SK-N-SH treated with all-trans-retinoic acid at 6 μM for 48 hours (cell line): ENCODE data around the gene XPOT.

Source experiments
- ATAC-seq: fragments of 200-7000 bp; cut with Tn5 transposase; 3 replicates; pipeline ENCODE4 v1.9.1; 2020; ENCODE audit warnings: mild to moderate bottlenecking, moderate library complexity
- ARNTL ChIP-seq: fragments of 450-650 bp; formaldehyde crosslinking; IDR thresholded peaks from 2 replicates; pipeline ENCODE4 v1.5.0; 2020; ENCODE audit warnings: low read depth, mild to moderate bottlenecking, moderate library complexity, borderline replicate concordance
- BACH2 ChIP-seq: fragments of 250-450 bp; sonication (Bioruptor Pico); IDR thresholded peaks from 2 replicates; pipeline ENCODE4 v1.9.0; 2021; ENCODE audit warnings: mild to moderate bottlenecking, borderline replicate concordance
- CSDC2 ChIP-seq: fragments of 250-450 bp; sonication (Bioruptor Pico); IDR thresholded peaks from 2 replicates; pipeline ENCODE4 v1.5.0; 2020; ENCODE audit warnings: mild to moderate bottlenecking, moderate library complexity
- ESRRG ChIP-seq: fragments of 250-450 bp; sonication (Bioruptor Pico); IDR thresholded peaks from 2 replicates; pipeline ENCODE4 v1.6.1; 2021; ENCODE audit warnings: mild to moderate bottlenecking
- GLIS3 ChIP-seq: fragments of 250-450 bp; sonication (Bioruptor Pico); IDR thresholded peaks from 2 replicates; pipeline ENCODE4 v1.5.0; 2020; ENCODE audit warnings: mild to moderate bottlenecking, moderate library complexity
- ISL1 ChIP-seq: fragments of 250-450 bp; sonication (Bioruptor Pico); IDR thresholded peaks from 2 replicates; pipeline ENCODE4 v2.1.2; 2022; ENCODE audit warnings: mild to moderate bottlenecking, moderate library complexity
- OSR1 ChIP-seq: fragments of 250-450 bp; sonication (Bioruptor Pico); IDR thresholded peaks from 2 replicates; pipeline ENCODE4 v1.8.0; 2022; ENCODE audit warnings: moderate library complexity, mild to moderate bottlenecking, inconsistent platforms
- PPARA ChIP-seq: fragments of 250-450 bp; sonication (Bioruptor Pico); IDR thresholded peaks from 2 replicates; pipeline ENCODE4 v1.5.0; 2020; ENCODE audit warnings: mild to moderate bottlenecking, borderline replicate concordance
- RARB ChIP-seq: fragments of 250-450 bp; sonication (Bioruptor Pico); IDR thresholded peaks from 2 replicates; pipeline ENCODE4 v1.8.0; 2021; ENCODE audit warnings: mild to moderate bottlenecking, moderate library complexity
- SNAI2 ChIP-seq: fragments of 250-450 bp; sonication (Bioruptor Pico); IDR thresholded peaks from 2 replicates; pipeline ENCODE4 v1.5.0; 2020; ENCODE audit warnings: mild to moderate bottlenecking, moderate library complexity
- TCF4 ChIP-seq: fragments of 250-450 bp; sonication (Bioruptor Pico); IDR thresholded peaks from 2 replicates; pipeline ENCODE4 v1.8.0; 2021; ENCODE audit warnings: mild to moderate bottlenecking, moderate library complexity, borderline replicate concordance
- TOX ChIP-seq: fragments of 250-450 bp; sonication (Bioruptor Pico); IDR thresholded peaks from 2 replicates; pipeline ENCODE4 v1.8.0; 2021; ENCODE audit warnings: mild to moderate bottlenecking, moderate library complexity, borderline replicate concordance
- ZC3H10 ChIP-seq: fragments of 250-450 bp; sonication (Bioruptor Pico); IDR thresholded peaks from 2 replicates; pipeline ENCODE4 v1.5.1; 2021; ENCODE audit warnings: mild to moderate bottlenecking, moderate library complexity
- ZFP3 ChIP-seq: fragments of 250-450 bp; sonication (Bioruptor Pico); IDR thresholded peaks from 2 replicates; pipeline ENCODE4 v1.5.0; 2020; ENCODE audit warnings: mild to moderate bottlenecking, moderate library complexity
- ZFP30 ChIP-seq: fragments of 450-650 bp; formaldehyde crosslinking; IDR thresholded peaks from 2 replicates; pipeline ENCODE4 v1.5.0; 2022; ENCODE audit warnings: mild to moderate bottlenecking, moderate library complexity
- ZNF70 ChIP-seq: fragments of 450-650 bp; formaldehyde crosslinking; IDR thresholded peaks from 2 replicates; pipeline ENCODE4 v1.5.0; 2020; ENCODE audit warnings: mild to moderate bottlenecking, moderate library complexity
- ZNF8 ChIP-seq: fragments of 450-650 bp; formaldehyde crosslinking; IDR thresholded peaks from 2 replicates; pipeline ENCODE4 v1.5.0; 2020; ENCODE audit warnings: mild to moderate bottlenecking, moderate library complexity
- TF ChIP-seq, protein P1 (sequence below): fragments of 250-450 bp; sonication (Bioruptor Pico); IDR thresholded peaks from 2 replicates; pipeline ENCODE4 v1.5.1; 2020; ENCODE audit warnings: low read depth, mild to moderate bottlenecking, moderate library complexity
- TF ChIP-seq, protein P2 (sequence below): fragments of 250-450 bp; sonication (Bioruptor Pico); IDR thresholded peaks from 2 replicates; pipeline ENCODE4 v1.8.0; 2020; ENCODE audit warnings: mild to moderate bottlenecking, moderate library complexity, borderline replicate concordance
- TF ChIP-seq, protein P3 (sequence below): fragments of 250-450 bp; sonication (Bioruptor Pico); IDR thresholded peaks from 2 replicates; pipeline ENCODE4 v1.5.0; 2020; ENCODE audit warnings: mild to moderate bottlenecking, moderate library complexity
- TF ChIP-seq, protein P4 (sequence below): fragments of 250-450 bp; sonication (Bioruptor Pico); IDR thresholded peaks from 2 replicates; pipeline ENCODE4 v1.8.0; 2021; ENCODE audit warnings: low read depth, mild to moderate bottlenecking, moderate library complexity, borderline replicate concordance
- TF ChIP-seq, protein P5 (sequence below): fragments of 250-450 bp; sonication (Bioruptor Pico); IDR thresholded peaks from 2 replicates; pipeline ENCODE4 v1.5.1; 2021; ENCODE audit warnings: mild to moderate bottlenecking, moderate library complexity

XPOT gene

DNA sequence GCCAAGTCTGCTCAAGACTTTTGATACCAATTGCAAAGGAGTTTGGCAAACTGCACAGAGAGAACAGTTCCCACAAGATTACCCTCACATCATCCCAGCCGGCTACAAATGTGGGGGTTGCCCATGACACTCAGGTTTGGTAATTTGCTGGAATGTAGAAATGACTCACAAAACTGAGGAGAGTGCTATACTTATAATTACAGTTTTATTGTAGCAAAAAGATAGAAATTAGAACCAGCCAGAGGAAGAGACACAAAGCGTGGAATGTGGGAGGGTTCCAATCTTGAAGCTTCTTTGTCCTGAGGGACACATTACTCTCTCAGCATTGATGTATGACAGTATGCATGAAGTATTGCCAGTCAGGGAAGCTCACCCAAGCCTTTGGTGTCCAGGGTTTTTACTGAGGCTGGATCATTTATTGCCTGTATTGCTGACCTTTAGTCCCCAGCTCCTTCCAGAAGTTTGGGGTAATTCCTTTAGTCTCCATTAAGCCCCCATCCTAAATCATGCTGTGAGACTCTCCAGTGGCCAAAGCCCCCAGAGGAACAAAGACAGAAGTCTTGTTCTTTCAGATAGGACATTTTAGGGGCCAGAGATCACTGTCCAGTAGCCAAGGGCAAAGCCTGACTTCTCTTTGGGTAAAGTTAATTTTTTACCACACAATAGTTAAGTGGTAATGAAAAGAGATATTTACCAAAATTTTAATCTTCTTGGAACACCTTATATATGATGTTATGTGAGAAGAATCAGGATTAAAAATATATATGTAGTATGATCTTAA lies 57.6 kb downstream of the XPOT start:
- peak; percentile 75 for ATAC-seq
- no peak for TF ChIP-seq ZFP30 (CRISPR knock-in tag)
- no peak for TF ChIP-seq ZFP3 (CRISPR knock-in tag)
- no peak for TF ChIP-seq ARNTL (CRISPR knock-in tag)
- TF ChIP-seq, protein P1, sequence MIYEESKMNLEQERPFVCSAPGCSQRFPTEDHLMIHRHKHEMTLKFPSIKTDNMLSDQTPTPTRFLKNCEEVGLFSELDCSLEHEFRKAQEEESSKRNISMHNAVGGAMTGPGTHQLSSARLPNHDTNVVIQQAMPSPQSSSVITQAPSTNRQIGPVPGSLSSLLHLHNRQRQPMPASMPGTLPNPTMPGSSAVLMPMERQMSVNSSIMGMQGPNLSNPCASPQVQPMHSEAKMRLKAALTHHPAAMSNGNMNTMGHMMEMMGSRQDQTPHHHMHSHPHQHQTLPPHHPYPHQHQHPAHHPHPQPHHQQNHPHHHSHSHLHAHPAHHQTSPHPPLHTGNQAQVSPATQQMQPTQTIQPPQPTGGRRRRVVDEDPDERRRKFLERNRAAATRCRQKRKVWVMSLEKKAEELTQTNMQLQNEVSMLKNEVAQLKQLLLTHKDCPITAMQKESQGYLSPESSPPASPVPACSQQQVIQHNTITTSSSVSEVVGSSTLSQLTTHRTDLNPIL (CRISPR knock-in tag): no peak
- TF ChIP-seq GLIS3 (CRISPR knock-in tag): no peak
- TF ChIP-seq SNAI2 (CRISPR knock-in tag): no peak
- TF ChIP-seq BACH2: no peak
- TF ChIP-seq TOX (CRISPR knock-in tag): no peak
- no peak for TF ChIP-seq OSR1
- TF ChIP-seq, all 23 proteins: peak for 0

DNA sequence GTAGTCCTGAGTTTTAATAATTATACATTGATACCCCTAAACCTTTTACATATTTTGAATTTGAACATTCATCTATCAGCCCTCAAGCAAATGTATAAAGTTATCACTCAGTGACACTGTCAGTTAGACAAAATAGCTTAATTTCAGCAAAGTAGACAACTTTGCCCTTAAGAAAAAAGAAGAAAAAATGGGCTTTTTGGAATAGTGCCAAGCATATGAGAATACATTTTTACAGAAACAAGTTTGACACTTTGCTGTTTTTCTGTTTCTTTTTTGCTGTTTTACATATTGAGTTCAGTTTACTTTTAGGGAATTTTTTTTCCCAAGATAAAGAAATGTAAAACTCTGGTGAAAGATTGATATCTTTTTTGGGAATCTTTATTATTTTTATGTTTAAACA lies 62.0 kb downstream of the XPOT start:
- ATAC-seq: no peak
- TF ChIP-seq ARNTL (CRISPR knock-in tag): no peak
- no peak for TF ChIP-seq ZC3H10 (CRISPR knock-in tag)
- TF ChIP-seq TCF4 (CRISPR knock-in tag): no peak
- TF ChIP-seq BACH2: no peak
- no peak for TF ChIP-seq CSDC2
- no peak for TF ChIP-seq SNAI2 (CRISPR knock-in tag)

DNA sequence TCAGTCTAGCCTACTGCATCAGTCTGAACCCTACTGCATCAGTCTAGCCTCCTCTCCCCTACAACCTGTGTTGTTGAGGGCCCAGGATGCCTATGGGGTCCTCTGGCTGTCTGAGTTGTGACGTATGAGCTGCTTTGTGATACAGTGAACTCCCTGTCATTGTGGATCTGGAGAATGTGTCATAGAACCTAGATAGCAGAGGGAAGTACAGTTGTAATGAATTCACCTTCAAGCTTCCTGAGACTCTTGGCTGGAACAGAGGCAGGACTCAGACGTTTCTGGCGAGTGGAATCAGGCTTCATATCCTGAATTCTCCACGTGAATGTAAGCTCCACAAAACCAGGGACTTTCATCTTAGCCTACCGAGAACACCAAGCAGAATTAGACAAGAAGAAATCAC lies 64.8 kb downstream of the XPOT start:
- TF ChIP-seq PPARA (CRISPR knock-in tag) (no peak), TOX (CRISPR knock-in tag) (no peak), SNAI2 (CRISPR knock-in tag) (no peak), CSDC2 (no peak), ZNF8 (CRISPR knock-in tag) (no peak), OSR1 (no peak), ISL1 (CRISPR knock-in tag) (no peak), ARNTL (CRISPR knock-in tag) (no peak), ZNF70 (CRISPR knock-in tag) (no peak), RARB (CRISPR knock-in tag) (no peak), ESRRG (no peak), ZFP30 (CRISPR knock-in tag) (no peak)
- TF ChIP-seq, protein P2, sequence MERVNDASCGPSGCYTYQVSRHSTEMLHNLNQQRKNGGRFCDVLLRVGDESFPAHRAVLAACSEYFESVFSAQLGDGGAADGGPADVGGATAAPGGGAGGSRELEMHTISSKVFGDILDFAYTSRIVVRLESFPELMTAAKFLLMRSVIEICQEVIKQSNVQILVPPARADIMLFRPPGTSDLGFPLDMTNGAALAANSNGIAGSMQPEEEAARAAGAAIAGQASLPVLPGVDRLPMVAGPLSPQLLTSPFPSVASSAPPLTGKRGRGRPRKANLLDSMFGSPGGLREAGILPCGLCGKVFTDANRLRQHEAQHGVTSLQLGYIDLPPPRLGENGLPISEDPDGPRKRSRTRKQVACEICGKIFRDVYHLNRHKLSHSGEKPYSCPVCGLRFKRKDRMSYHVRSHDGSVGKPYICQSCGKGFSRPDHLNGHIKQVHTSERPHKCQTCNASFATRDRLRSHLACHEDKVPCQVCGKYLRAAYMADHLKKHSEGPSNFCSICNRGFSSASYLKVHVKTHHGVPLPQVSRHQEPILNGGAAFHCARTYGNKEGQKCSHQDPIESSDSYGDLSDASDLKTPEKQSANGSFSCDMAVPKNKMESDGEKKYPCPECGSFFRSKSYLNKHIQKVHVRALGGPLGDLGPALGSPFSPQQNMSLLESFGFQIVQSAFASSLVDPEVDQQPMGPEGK (CRISPR knock-in tag): no peak
- TF ChIP-seq, protein P1 (CRISPR knock-in tag): no peak
- TF ChIP-seq, protein P3, sequence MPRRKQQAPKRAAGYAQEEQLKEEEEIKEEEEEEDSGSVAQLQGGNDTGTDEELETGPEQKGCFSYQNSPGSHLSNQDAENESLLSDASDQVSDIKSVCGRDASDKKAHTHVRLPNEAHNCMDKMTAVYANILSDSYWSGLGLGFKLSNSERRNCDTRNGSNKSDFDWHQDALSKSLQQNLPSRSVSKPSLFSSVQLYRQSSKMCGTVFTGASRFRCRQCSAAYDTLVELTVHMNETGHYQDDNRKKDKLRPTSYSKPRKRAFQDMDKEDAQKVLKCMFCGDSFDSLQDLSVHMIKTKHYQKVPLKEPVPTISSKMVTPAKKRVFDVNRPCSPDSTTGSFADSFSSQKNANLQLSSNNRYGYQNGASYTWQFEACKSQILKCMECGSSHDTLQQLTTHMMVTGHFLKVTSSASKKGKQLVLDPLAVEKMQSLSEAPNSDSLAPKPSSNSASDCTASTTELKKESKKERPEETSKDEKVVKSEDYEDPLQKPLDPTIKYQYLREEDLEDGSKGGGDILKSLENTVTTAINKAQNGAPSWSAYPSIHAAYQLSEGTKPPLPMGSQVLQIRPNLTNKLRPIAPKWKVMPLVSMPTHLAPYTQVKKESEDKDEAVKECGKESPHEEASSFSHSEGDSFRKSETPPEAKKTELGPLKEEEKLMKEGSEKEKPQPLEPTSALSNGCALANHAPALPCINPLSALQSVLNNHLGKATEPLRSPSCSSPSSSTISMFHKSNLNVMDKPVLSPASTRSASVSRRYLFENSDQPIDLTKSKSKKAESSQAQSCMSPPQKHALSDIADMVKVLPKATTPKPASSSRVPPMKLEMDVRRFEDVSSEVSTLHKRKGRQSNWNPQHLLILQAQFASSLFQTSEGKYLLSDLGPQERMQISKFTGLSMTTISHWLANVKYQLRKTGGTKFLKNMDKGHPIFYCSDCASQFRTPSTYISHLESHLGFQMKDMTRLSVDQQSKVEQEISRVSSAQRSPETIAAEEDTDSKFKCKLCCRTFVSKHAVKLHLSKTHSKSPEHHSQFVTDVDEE (CRISPR knock-in tag): no peak
- TF ChIP-seq, protein P4, sequence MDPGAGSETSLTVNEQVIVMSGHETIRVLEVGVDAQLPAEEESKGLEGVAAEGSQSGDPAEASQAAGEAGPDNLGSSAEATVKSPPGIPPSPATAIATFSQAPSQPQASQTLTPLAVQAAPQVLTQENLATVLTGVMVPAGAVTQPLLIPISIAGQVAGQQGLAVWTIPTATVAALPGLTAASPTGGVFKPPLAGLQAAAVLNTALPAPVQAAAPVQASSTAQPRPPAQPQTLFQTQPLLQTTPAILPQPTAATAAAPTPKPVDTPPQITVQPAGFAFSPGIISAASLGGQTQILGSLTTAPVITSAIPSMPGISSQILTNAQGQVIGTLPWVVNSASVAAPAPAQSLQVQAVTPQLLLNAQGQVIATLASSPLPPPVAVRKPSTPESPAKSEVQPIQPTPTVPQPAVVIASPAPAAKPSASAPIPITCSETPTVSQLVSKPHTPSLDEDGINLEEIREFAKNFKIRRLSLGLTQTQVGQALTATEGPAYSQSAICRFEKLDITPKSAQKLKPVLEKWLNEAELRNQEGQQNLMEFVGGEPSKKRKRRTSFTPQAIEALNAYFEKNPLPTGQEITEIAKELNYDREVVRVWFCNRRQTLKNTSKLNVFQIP (CRISPR knock-in tag): no peak
- TF ChIP-seq, protein P5, sequence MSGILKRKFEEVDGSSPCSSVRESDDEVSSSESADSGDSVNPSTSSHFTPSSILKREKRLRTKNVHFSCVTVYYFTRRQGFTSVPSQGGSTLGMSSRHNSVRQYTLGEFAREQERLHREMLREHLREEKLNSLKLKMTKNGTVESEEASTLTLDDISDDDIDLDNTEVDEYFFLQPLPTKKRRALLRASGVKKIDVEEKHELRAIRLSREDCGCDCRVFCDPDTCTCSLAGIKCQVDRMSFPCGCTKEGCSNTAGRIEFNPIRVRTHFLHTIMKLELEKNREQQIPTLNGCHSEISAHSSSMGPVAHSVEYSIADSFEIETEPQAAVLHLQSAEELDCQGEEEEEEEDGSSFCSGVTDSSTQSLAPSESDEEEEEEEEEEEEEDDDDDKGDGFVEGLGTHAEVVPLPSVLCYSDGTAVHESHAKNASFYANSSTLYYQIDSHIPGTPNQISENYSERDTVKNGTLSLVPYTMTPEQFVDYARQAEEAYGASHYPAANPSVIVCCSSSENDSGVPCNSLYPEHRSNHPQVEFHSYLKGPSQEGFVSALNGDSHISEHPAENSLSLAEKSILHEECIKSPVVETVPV (CRISPR knock-in tag): no peak
- ATAC-seq: no peak
